Medulla oblongata (tissue), 1 donor: ENCODE measurements around the gene UBE2I.
"Not testable (repeated sequence)": the region's sequence is repeated elsewhere in the genome, so short reads cannot be mapped to it uniquely, and the experiment has no call there.

ENCODE experiments used
- DNase-seq: peaks from one replicate; pipeline ENCODE4 v3.0.0-alpha.2; 2015; ENCODE audit errors: extremely low spot score

Gene UBE2I

DNA sequence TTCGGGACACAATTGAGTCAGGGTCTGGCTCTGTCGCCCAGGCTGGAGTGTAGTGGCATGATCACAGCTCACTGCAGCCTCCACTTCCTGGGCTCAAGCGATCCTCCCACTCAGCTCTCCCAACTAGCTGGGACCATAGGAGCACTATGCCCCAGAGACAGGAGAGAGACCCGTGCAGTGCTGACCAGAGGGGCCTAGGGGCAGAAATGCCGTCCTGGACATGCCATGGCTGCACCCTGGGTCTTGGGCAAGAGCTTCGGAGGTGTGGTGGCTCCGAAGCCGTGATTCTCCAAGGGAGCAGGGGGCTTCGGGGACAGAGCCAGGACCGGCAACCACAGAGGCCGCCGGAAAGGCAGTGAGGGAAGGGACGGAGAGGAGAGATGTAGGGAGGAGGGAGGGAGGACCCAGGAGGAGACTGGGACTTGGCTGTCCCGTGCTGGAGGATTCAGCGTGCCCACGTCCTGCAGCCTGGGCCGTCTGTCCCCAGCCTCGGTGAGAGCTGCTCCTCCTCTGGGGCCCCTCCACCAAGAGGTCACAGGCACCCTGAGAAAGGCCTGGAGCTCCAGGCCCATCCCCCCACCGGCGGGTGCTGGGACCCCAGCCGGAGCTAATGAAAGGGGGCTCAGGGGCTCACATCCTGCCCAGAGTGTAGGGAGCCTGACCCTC lies 31.7 kb upstream of the UBE2I start:
- no peak for DNase-seq

DNA sequence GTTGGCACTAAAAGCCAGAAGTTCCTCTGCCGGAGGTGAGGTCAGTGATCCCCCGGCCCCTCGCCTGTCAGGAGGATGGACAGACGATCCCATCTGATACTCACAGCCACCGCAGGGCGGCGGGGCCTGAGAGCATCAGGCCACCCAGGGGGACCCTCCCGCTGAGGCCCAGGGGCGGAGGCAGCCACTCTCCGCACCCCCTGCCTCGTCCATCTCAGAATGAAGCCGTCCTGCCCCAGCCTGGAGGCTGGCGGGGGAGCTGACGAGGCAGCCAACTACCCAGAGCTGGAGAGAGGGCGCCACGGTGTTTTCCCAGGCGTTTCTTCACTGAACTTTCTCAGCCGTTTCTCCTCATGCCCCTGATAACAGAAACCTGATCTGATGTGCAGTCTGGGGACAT lies 31.0 kb upstream of the UBE2I start:
- no peak for DNase-seq

DNA sequence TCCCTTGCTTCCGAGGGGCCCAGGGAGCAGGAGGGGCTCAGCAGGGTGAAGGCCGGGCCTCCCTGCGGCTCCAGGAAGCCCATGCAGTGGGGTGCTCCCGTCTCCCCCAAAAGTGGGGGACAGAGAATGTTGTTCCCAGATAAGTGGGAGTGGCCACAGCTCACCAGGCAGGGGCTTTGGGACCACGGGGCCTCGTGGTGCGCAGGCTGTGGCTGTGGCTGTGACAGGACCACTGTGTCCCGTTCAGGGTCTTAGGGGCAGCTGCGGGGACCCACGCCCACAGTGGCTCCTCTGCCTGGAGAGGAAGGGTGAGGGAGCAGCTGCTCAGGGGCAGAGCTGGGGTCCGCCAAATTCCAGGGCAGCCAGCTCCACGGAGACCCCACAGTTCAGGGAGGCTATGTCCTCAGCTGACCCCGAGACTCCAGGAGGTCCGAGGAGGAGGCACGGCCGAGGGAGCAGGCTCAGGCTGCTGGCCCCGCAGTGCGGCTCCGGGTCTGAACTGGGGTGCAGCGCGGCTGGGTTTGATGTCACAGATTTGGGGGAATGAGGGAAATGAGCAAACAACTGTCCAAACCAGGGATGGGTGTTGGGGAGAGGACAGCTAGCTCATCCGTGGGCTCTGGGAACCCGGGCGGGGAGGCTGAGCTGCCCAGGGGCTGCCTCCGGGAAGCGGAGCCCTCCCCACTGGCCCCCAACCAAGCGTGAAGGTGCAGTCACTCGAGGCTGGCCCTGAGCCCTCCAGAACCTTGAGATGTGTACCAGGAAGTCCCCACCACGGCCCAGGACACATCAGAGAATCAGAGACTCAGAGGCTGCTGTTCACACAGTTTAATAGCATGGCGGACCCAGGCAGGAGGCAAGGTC lies 30.1 kb upstream of the UBE2I start:
- no peak for DNase-seq

DNA sequence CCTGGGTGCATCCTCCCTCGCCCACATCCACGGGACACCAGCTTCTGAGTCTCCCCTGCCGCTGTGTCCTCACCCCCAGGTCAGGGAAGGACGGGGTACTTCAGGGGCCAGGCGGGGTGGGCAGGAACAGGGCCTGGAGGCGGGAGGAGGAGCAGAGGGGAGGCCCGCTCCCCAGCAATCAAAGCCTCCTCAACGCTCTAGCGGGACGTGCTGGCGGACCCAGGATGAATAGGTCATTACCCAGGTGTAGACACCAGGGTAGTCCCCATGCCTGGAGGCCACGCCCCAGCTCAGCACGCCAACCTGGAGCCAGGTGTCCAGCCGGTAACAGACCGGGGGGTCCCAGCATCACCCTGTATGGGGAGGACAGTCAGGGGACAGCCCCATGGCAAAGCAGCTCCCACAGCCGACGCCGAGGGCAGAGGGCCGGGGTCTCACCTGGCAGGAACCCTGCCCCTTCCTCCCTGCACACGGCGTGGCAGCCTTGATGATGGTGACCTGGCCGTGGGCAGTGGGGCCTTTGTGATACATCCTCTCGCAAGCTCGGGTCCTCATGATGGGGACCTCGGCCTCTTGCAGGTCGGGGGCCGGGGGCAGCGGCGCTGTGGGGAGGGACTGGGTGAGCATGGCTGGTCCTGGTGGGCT lies 29.4 kb upstream of the UBE2I start:
- no peak for DNase-seq

DNA sequence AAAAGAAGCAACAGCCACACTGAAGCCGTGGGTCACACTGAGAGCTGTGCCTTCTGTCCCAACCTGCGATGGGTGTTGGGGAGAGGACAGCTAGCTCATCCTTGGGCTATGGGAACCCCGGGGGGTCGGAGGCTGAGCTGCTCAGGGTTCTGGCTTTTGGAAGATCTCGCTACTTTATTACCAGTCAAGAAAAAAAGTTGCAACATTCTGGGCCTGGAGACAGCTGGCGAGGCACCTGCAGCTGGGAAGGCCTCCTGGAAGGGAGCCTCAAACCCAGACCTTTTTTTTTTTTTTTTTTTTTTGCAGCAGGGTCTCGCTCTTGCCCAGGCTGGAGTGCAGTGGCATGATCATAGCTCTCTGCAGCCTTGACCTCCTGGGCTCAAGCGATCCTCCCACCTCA lies 28.7 kb upstream of the UBE2I start:
- no peak for DNase-seq

DNA sequence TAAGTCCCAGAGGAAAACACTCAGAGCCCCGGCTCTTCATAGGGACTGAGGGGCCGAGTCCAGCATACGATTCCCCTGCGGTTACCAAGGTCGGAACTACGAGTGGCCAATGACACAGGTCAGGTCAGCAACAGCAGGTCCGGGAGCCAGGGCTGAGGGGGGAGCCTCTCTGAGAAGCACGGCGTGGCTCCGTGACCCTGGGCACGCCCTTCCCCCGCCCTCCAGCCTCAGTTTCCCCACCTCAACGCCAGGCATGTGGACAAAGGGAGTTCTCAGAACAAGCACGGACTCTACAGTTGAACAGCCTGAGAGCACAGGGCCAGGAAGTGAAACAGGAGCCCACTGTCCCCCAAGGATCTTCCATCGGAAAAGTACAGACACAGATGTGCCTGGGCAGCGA lies 27.9 kb upstream of the UBE2I start:
- DNase-seq, result no peak

DNA sequence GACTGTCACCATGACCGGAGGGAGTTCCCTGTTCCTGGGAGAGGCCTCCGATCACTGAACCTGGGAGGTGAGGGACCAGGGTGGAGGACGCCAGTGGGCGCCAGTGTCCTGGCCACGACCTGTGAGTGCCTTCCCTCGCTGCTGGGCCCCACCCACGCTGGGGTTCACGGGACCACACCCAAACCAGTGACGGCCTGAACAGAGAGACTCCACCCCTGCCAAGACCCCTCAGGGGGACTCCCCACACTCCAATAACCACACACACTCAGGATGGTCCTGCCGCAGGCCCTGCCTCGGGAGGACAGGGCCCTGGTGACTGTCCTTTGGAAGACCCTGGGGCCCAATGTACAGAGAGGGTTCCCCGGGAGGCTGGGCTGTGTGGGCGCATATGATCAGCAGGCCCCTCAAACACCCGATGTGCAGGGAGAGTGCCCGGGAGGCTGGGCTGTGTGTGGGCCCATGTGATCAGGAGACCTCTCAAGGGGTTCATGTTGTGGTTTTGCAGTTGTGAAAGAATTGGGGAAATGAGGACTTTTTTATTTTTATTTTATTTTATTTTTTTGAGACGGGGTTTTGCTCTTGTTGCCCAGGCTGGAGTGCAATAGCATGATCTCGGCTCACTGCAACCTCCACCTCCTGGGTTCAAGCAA lies 27.0 kb upstream of the UBE2I start:
- DNase-seq, result no peak

DNA sequence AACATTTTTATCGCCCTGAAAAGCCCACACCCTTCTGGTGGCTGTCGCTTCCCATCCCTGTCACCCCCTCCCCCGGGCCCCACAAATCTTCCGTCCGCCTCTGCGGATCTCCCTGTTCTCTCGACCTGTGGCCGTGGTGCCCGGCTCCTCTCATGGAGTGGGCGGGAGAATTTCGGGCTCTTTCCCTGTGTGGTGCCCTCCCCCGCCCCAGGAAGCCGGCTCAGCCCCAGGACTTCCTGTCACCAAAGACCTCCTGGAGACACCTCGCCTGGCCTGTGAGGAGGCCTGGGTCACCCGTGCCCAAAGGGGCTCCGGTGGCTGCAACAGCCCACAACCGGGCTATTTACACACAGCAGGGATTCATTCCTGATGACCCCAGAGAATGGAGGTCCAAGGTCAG lies 26.1 kb upstream of the UBE2I start:
- DNase-seq, result no peak

DNA sequence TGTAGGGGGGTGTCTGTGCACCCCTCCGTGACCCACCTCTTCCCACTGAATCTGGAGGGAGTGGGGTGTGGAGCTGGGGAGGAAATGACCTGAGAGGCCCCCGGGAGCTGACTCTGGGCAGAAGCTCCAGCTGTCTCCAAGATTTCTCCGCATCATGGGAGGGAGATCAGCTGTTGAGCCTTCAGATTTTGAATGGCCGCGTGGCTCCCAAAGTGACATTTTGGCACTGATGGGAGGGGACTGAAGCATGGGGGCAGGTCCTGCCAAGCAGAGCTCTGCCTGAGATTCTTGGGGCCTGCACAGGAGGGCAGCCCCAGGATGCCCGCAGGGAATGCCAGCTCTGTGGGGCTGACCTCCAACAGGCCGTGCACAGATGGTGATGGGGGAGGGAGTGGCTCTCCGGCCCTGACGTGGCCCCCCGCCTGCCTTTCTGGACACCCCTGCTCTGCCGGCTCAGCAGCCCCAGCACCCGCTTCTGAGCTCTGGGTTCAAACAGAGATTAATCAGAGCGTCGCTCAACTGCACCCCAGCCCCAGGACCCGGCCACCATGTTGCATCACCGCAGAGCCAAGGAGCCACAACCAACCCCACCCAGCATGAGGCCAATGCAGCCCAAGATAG lies 25.3 kb upstream of the UBE2I start:
- DNase-seq, result no peak

DNA sequence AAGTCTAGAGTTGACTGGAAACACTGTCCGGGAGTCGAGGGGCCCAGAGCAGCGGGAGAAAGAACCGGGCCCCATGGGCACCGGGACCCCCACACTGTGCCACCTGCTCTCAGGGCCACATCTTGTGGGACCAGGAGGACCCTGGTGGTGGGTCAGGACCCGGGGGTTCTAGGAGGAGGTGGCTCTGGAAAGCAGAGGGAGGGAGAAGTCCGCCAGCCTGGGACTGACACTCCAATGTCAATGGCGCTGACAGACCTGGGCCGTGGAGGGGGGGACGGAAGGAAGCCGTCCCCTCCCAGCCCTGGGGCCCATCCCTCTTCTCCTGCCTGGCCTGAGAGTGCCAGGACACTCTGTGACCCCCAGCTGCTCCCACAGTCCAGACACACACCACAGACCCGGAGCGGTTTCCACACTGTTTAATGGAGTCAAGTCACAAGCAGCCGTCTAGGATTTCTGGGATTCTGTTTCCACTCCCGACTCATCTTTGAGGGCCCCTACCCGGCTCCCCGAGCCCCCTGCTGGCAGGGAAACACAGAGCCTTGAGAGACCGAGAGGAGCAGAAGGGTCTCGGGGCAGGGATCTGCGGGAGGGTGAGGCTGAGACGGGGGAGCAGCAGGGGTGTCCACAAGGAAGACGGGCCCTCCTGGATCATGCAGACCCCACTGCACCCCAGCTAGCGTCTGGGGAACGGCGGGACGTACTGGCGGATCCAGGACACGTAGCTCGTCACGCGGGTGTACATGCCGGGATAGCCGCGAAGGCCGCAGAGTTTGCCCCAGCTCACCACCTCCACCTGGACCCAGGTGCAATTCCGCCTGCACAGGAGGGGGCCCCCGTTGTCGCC lies 23.5 kb upstream of the UBE2I start:
- no peak for DNase-seq

DNA sequence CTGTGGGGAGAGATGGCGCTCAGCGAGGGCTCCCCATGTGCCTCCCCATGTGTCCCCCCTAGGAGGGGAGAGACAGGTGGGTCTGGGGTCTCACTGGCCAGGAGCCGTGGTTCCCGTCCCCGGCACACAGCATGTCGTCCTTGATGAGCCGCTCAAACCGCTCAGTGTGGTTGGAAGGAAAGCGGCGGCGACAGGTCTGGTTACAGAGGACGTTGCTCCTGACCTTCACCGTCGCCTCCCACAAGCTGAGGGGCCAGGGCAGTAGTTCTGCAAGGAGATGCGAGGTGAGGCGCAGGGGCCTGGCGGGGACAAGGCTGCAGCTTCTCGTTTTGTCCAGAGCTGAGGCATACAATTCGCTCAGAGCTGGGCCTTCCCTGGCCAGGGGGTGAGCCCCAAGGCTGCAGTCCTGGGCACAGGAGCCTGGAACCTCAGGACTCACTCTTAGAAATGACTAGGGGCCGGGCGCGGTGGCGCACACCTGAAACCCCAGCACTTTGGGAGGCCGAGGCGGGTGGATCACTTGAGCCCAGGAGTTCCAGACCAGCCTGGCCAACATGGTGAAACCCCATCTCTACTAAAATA lies 22.8 kb upstream of the UBE2I start:
- DNase-seq, result no peak

DNA sequence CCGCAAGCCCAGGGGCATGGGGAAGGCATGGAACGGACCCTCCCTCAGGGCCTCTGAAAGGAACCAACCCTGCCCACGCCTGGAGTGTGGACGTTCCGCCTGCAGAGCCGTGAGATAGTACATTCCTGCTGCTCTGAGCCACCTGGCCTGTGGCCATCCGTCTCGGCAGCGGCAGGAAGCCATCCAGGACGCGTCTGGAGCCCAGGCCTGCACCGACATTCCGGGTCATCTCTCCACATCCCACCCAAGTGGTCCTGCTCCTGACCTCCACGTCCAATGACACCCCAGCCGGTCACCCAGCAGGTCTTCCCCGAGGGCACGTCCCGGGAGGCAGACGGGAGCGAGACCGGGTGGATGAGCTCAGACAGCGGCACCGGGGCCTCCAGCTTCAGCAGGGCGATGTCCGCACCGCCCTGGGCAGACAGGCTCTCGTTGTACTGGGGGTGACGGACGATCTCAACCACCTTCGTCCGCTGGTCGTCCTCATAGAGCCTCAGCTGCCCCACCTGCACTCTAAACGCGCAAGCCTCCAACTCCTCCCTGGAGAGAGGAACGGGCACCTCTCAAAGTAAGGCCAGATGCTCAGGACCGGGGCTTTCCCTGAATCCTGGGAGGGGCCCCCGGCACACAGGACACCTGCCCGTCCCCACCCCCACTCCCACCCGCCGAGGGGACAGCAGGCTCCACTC lies 21.3 kb upstream of the UBE2I start:
- no peak for DNase-seq

DNA sequence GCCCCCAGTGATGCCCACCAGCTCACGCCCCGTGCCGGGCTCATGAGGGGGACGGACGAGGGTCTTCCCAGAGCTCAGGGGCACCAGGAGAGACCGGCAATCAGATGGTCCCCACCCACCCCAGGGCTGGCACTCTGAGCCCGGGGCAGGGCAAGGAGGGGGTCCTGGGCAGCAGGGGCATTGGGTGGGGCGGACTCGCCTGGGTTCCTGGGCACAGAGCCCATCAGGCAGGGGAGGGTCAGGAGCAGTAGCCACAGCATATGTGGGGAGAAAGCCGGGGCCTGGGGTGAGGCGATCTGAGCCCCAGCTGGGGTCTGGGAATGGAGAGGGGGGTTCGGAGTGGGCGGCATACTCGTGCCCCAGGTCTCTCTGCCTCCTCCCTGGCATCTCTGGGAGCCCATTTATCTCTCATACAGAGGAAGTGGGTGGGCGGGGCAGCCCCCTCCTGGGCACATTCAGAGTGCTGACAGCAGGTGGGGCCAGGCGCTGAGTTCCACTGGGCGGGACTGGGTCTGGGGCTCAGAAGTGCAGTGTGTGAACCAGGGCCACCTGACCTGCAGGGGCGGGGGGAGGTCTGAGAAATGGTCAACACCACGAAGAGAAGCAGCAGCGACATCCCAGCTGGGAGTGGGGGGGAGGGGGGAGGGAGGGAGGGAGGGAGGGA lies 20.5 kb upstream of the UBE2I start:
- no peak for DNase-seq

DNA sequence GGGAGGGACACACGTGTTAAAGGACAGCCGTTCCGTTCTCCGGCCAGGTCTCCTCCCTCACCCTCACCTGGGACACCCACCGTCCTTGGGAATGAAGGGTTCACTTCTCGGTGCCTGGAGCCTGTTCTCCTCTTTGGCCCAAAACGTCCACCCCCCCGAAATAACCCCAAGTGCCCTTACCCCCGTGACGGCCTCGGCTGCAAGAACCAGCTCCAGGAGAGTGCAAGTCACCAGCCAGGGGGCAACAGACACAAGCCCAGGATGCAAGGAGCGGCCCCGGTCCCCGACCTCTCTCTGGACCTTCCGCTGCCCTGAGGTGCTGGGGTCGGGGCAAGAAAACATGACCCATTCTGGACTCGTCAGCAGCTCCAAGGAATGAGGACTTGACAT lies 20.0 kb upstream of the UBE2I start:
- DNase-seq, result no peak

DNA sequence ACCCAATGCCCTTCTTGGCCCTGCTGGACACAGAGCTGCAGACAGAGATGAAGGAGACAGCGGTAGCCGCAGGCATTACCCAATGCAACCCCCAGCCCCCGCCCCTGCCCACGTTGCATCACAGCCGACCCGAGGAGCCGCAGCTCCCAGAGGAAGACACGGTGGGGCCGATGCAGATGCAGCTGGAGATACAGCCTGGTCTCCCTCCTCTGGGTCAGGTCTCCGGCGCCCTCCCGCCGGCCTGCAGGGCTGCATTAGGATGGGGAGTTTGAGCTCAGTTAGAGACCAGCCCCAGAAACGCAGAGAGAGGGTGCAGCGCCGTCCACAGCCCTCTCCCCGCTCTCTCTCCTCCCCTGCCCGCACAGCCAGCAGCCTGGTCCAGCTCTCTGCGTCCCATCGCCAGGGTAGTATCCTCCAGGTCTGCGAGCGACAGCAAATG lies 19.4 kb upstream of the UBE2I start:
- no peak for DNase-seq

DNA sequence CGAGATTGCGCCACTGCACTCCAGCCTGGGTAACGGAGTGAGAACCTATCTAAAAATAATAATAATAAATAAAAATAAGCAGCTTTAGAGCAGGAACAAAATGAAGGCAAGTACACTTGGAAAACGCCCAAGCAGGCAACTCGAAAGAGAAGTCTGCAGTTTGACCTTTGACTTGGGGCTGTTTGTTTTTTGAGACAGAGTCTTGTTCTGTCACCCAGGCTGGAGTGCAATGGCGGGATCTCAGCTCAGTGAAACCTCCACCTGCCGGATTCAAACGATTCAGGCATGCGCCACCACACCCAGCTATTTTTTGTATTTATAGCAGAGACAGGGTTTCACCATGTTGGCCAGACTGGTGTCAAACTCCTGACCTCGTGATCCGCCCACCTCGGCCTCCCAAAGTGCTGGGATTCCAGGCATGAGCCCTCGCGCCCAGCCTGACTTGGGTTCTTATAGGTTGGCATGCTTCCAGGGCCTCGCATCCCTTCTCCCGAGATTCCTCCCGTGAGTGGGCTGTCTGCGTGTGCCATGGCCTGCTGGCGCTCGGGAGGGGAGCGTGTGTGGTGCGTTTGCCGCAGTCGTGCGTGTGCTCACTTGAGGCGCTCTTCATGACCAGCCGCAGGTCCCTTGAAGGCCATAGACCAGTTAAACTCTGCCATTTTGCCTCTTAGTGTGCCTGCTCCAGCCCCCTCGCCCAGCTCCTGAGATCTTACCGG lies 18.4 kb upstream of the UBE2I start:
- no peak for DNase-seq

DNA sequence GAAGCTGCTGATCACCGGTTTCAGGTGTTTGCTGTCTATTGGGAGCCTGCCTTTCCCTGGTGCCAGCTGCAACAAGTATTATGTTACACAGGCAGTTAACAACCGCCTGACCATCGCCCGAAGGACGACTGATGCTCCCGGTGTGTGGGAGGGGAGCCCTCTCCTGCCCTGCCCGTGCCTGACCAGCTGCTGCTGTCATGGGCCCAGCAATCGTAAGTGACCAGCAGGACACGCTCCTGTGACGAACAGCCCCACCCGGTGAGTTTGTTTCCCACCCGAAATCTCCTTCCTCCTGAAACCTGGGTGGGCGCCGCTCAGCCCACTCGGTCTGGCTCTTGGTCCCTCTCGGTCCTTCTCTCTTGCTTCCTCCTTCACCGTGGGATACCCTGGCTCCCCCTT lies 17.9 kb upstream of the UBE2I start:
- DNase-seq, result no peak

DNA sequence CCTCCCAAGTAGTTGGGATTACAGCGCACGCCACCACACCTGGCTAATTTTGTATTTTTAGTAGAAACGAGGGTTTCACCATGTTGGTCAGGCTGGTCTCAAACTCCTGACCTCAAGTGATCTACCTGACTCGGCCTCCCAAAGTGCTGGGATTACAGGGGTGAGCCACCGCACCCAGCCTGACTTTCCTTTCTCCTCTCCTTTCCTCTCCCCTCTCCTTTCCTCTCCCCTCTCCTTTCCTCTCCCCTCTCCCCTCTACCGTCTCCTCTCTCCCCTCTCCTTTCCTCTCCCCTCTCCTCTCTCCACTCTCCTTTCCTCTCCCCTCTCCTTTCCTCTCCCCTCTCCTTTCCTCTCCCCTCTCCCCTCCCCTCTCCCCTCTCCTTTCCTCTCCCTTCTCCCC lies 17.2 kb upstream of the UBE2I start:
- DNase-seq, result not testable (repeated sequence)

DNA sequence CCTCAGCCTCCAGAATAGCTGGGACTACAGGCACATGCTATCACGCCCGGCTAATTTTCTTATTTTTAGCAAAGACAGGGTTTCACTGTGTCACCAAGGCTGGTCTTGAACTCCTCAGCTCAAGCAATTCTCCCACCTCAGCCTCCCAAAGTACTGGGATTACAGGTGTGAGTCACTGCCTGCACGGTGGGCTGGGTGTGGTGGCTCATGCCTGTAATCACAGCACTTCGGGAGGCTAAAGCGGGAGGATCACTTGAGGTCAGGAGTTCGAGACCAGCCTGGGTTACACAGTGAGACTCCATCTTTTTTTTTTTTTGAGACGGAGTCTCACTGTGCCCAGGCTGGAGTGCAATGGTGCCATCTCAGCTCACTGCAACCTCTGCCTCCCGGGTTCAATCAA lies 16.6 kb upstream of the UBE2I start:
- not testable (repeated sequence) for DNase-seq
